Ishikawa (cell line): ENCODE data around the gene AUTS2.

Experiments
- RAD21 ChIP-seq: IDR thresholded peaks from 2 replicates; pipeline ENCODE4 v1.6.1; 2012; ENCODE audit warnings: low read depth
- TAF1 ChIP-seq: IDR thresholded peaks from 2 replicates; pipeline ENCODE4 v1.6.1; 2012; ENCODE audit warnings: low read depth, mild to moderate bottlenecking
- TCF12 ChIP-seq: IDR thresholded peaks from 2 replicates; pipeline ENCODE4 v1.6.1; 2012; ENCODE audit warnings: low read depth

GRCh38 chr7:69880840-69881239 lies 282.6 kb downstream of the AUTS2 start:
- TF ChIP-seq TCF12 (no peak), RAD21 (no peak), TAF1 (no peak)
